ENCODE data around the gene SUPT6H.

- TF ChIP-seq ZNF70 (CRISPR knock-in tag; IDR thresholded peaks at IDR 0.05) (no peak), PPARA (CRISPR knock-in tag; IDR thresholded peaks at IDR 0.05; ENCODE audit: borderline replicate concordance) (no peak)
These were observed 27.0 kb downstream of the SUPT6H start for GRCh38 chr17:28689011-28689410.
